Tibial artery (tissue), 4 donors: ENCODE results near the gene ALOX15B.
"Not testable (repeated sequence)": the region's sequence is repeated elsewhere in the genome, so short reads cannot be mapped to it uniquely, and the experiment has no call there.

Experiments used
- DNase-seq, 2 donors: peaks; one replicate each; pipeline ENCODE4 v3.0.0-alpha.2; 2019
- H3K27ac ChIP-seq, 2 donors: fragments of 200-600 bp; sonication (generic) in 1 of 2; 1 replicate in 1 of 2; 2 replicates in 1 of 2; pipeline ENCODE4 v1.5.1; 2018 to 2019; ENCODE audit warnings: mild to moderate bottlenecking in 1 of 2
- H3K27me3 ChIP-seq, 2 donors: fragments of 200-600 bp; sonication (generic) in 1 of 2; one replicate each; pipeline versions ENCODE4 v1.5.1 to v1.6.0; 2016 to 2019
- H3K36me3 ChIP-seq, 3 donors: fragments of 200-600 bp; sonication (generic) in 2 of 3; one replicate each; pipeline ENCODE4 v1.5.1; 2016 to 2019; ENCODE audit warnings: mild to moderate bottlenecking in 2 of 3
- H3K4me1 ChIP-seq, 4 donors: fragments of 200-600 bp; sonication (generic) in 2 of 4; 1 replicate in 3 of 4; 2 replicates in 1 of 4; pipeline ENCODE4 v1.5.1; 2016 to 2019
- H3K4me3 ChIP-seq, 2 donors: fragments of 200-600 bp; sonication (generic) in 1 of 2; 1 replicate in 1 of 2; 2 replicates in 1 of 2; pipeline ENCODE4 v1.5.1; 2018 to 2019; ENCODE audit warnings: mild to moderate bottlenecking in 2 of 2
- H3K9me3 ChIP-seq, 3 donors: fragments of 200-600 bp; sonication (generic) in 1 of 3; one replicate each; pipeline ENCODE4 v1.5.1; 2016 to 2019
- intact Hi-C: fragments of 100-400 bp; cut with DNase I; formaldehyde crosslinking; loops from one replicate; pipeline ENCODE4 v1.15.0; 2023; ENCODE audit warnings: low total_unique reads
- TF ChIP-seq, protein P1 (sequence below), 2 experiments: fragments of 200-600 bp in 1 of 2; fragments of 450-650 bp in 1 of 2; IDR thresholded peaks; one replicate each; pipeline ENCODE4 v1.5.1; 2017 to 2019; ENCODE audit warnings: antibody characterized with exemption in 2 of 2, mild to moderate bottlenecking in 1 of 2, moderate library complexity in 1 of 2

The ALOX15B gene

DNA sequence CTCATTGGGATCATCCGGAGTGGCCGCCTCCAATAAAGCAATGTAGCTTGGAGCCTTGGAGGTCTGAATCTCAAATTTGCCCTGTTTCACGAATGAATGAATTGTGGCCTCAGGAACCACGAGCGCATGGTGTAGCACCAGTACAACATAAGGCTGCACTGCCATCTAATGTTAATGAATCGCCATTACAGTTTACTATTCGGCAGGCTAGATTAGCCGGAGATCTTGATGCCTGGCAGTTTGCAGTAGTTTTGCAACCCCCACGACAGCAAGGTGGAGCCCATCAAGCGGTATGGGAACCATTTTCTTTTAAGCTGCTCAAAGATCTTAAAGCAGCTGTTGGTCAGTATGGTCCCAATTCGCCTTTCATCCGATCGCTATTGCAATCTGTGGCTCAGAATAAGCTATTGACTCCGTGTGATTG is 18.8 kb downstream of the ALOX15B start:
- Histone ChIP-seq H3K27me3 (peaks cover 0 to 81% of the 10 kb centered on the region in 2 donors), H3K9me3 (no peaks in the 10 kb centered on the region), H3K27ac (no peak overlapping the region), H3K4me1 (peaks cover 0 to 6% (median 3%) of the 10 kb centered on the region in 4 donors), H3K36me3 (no peaks in the 10 kb centered on the region), H3K4me3 (no peak overlapping the region)
- peak; percentile 55 to 61 for DNase-seq
- TF ChIP-seq, protein P1, sequence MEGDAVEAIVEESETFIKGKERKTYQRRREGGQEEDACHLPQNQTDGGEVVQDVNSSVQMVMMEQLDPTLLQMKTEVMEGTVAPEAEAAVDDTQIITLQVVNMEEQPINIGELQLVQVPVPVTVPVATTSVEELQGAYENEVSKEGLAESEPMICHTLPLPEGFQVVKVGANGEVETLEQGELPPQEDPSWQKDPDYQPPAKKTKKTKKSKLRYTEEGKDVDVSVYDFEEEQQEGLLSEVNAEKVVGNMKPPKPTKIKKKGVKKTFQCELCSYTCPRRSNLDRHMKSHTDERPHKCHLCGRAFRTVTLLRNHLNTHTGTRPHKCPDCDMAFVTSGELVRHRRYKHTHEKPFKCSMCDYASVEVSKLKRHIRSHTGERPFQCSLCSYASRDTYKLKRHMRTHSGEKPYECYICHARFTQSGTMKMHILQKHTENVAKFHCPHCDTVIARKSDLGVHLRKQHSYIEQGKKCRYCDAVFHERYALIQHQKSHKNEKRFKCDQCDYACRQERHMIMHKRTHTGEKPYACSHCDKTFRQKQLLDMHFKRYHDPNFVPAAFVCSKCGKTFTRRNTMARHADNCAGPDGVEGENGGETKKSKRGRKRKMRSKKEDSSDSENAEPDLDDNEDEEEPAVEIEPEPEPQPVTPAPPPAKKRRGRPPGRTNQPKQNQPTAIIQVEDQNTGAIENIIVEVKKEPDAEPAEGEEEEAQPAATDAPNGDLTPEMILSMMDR (IDR thresholded peaks at IDR 0.05) = peak; percentile 72 to 76
- intact Hi-C loops = no loop called here

GRCh38 chr17:8059131-8059530 is 20.3 kb downstream of the ALOX15B start:
- Histone ChIP-seq H3K27me3 (peaks cover 0 to 90% of the 10 kb centered on the region in 2 donors), H3K4me3 (no peak overlapping the region), H3K36me3 (no peaks in the 10 kb centered on the region), H3K4me1 (peaks cover 0 to 9% (median 3%) of the 10 kb centered on the region in 4 donors), H3K27ac (no peak overlapping the region), H3K9me3 (no peaks in the 10 kb centered on the region)
- no peak for DNase-seq
- intact Hi-C loops = no loop called here
- TF ChIP-seq, protein P1 (IDR thresholded peaks at IDR 0.05) = peak in 1 of 2 experiments; percentile 5

GRCh38 chr17:8060274-8060673 is 21.4 kb downstream of the ALOX15B start:
- Histone ChIP-seq H3K4me3 (no peak overlapping the region), H3K36me3 (no peaks in the 10 kb centered on the region), H3K27me3 (peaks cover 0 to 91% of the 10 kb centered on the region in 2 donors), H3K9me3 (no peaks in the 10 kb centered on the region), H3K27ac (no peak overlapping the region), H3K4me1 (peaks cover 0 to 9% (median 3%) of the 10 kb centered on the region in 4 donors)
- TF ChIP-seq, protein P1 (IDR thresholded peaks at IDR 0.05) = peak; percentile 68 to 75
- DNase-seq = peak in 1 of 2 donors; percentile 54
- intact Hi-C loops = no loop called here

- not testable (repeated sequence) for H3K4me3 ChIP-seq, H3K9me3 ChIP-seq, H3K36me3 ChIP-seq, H3K4me1 ChIP-seq, DNase-seq, H3K27ac ChIP-seq
- peaks cover 0 to 78% of the 10 kb centered on the region in 2 donors for H3K27me3 ChIP-seq
- intact Hi-C loops = loop anchor here (2.0 kb wide), 1 partner anchor 15 kb away; no protein-coding TSS in a partner anchor
Measured at GRCh38 chr17:8061851-8062250, 23.0 kb downstream of the ALOX15B start.

GRCh38 chr17:8062435-8062806 is 23.6 kb downstream of the ALOX15B start:
- H3K9me3 ChIP-seq = no peaks in the 10 kb centered on the region
- no peak overlapping the region for H3K4me3 ChIP-seq
- TF ChIP-seq, protein P1 (IDR thresholded peaks at IDR 0.05) = no peak
- DNase-seq = no peak
- H3K27me3 ChIP-seq = peaks cover 0 to 78% of the 10 kb centered on the region in 2 donors
- intact Hi-C loops = loop anchor here (2.0 kb wide), 1 partner anchor 14 kb away; no protein-coding TSS in a partner anchor
- no peak overlapping the region for H3K27ac ChIP-seq
- H3K4me1 ChIP-seq = peaks cover 0 to 9% (median 3%) of the 10 kb centered on the region in 4 donors
- H3K36me3 ChIP-seq = no peaks in the 10 kb centered on the region

DNA sequence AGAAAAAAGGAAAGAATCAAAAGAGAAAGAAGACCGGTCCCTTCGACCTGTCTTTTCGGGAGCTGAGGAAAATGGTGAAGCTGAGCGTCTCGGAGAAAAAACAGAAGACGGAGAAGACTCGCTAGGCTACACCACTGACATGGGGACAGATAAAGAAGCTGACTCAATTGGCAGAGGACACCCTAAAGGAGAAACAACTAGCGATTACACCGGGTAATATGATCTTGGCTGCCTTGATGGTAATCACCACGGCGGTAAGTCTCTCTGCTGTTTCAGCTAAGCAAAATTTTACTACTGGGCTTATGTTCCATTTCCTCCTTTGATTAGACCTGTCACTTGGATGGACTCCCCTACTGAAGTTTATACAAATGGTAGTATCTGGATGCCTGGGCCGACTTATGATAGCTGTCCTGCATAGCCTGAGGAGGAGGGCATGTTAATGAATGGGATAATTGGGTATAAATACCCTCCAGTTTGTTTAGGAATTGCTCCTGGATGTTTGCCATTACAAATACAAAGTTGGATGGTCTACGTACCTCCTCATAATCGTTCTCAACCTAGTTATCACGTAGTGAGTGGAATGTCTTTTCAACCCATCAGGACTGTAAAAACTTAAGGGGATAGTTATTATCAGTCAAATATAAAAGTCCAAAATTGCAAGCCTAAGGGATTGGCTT is 24.1 kb downstream of the ALOX15B start:
- Histone ChIP-seq H3K27me3 (peaks cover 0 to 81% of the 10 kb centered on the region in 2 donors), H3K36me3 (no peaks in the 10 kb centered on the region), H3K27ac (no peak overlapping the region), H3K4me1 (peaks cover 0 to 7% (median 3%) of the 10 kb centered on the region in 4 donors), H3K4me3 (no peak overlapping the region), H3K9me3 (no peaks in the 10 kb centered on the region)
- TF ChIP-seq, protein P1 (IDR thresholded peaks at IDR 0.05) = no peak
- DNase-seq = no peak
- intact Hi-C loops = loop anchor here (2.0 kb wide), 1 partner anchor 14 kb away; no protein-coding TSS in a partner anchor
